Measurements from ENCODE around the gene NT5E. TPM values are rescaled to one million over a fixed set of nuclear protein-coding genes. Genes with fewer than 3 reads are reported as not detected.
"Not testable (repeated sequence)": the region's sequence is repeated elsewhere in the genome, so short reads cannot be mapped to it uniquely, and the experiment has no call there.

Gene NT5E
- total RNA-seq, 2 experiments from 2014 or later: not detected

DNA sequence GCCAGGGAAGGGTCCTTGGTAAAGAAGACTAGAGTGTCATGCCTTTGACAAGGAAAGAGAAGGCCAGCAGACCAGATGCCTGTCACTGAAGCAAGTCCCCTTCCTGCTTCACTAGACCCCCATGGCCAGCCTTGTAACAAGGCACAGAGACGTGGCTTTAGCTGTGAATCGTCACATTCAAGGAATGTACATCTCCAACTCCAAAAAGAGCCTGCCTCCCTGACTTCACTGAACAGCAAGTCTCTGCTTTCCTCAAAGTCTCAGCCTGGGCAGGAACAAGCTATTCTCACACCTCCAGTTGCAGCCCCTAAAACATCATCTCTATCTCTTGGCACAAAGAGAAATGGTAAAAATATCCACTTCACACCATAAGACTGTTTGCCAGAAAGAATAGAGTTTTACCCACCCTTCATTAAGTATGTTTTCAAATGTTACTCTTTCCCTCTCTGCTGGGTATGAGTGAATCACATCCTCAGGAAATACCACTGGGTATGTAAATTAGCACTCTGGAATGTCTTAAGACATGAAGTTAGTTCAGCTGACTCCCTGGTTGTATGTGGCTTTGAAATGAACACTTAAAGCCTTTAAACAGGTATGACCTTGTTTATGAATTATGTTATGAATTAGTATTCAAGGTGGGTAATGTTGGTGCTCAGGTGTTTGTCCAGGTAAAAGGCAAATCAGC, 46.4 kb upstream of the NT5E start:
- BruUV-seq (replicated peaks): no TSS peak
- Histone ChIP-seq H3K4me1 (ENCODE audit: insufficient read depth, low read length, poor library complexity, severe bottlenecking) (no peaks in the 10 kb centered on the region), H3K36me3 (ENCODE audit: insufficient read depth, low read length) (no peaks in the 10 kb centered on the region), H4K20me1 (ENCODE audit: insufficient read depth, low read length) (no peaks in the 10 kb centered on the region), H3K9me2 (ENCODE audit: insufficient read depth, low read length) (no peaks in the 10 kb centered on the region), H2AFZ (ENCODE audit: low read length) (no peak overlapping the region), H3K4me2 (ENCODE audit: low read length) (no peak overlapping the region), H3K4me3 (ENCODE audit: low read depth, low read length, poor library complexity, severe bottlenecking) (no peak overlapping the region), H3K79me2 (ENCODE audit: insufficient read depth, low read depth, low read length) (no peaks in the 10 kb centered on the region), H3K9me3 (ENCODE audit: low read length) (no peaks in the 10 kb centered on the region), H3K27ac (ENCODE audit: low read depth, low read length, poor library complexity, severe bottlenecking) (no peak overlapping the region)
- POLR2A ChIA-PET: interaction anchor here (0.7 to 0.8 kb wide), 2 partner anchors 43 to 49 kb away, joined by 3 to 5 read pairs; no protein-coding TSS in a partner anchor
- intact Hi-C loops (cut with micrococcal nuclease; ENCODE audit: unreplicated experiment): no loop called here
- DNase-seq (ENCODE audit: low spot score): no peak
- CTCF ChIA-PET (ENCODE audit: unreplicated experiment): no interaction called here
- TF ChIP-seq, protein P1, sequence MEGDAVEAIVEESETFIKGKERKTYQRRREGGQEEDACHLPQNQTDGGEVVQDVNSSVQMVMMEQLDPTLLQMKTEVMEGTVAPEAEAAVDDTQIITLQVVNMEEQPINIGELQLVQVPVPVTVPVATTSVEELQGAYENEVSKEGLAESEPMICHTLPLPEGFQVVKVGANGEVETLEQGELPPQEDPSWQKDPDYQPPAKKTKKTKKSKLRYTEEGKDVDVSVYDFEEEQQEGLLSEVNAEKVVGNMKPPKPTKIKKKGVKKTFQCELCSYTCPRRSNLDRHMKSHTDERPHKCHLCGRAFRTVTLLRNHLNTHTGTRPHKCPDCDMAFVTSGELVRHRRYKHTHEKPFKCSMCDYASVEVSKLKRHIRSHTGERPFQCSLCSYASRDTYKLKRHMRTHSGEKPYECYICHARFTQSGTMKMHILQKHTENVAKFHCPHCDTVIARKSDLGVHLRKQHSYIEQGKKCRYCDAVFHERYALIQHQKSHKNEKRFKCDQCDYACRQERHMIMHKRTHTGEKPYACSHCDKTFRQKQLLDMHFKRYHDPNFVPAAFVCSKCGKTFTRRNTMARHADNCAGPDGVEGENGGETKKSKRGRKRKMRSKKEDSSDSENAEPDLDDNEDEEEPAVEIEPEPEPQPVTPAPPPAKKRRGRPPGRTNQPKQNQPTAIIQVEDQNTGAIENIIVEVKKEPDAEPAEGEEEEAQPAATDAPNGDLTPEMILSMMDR (conservative IDR thresholded peaks at IDR 0.05; ENCODE audit: low read length): no peak
- TF ChIP-seq EZH2phosphoT487 (IDR thresholded peaks at IDR 0.05; ENCODE audit: borderline replicate concordance, low read depth, low read length): no peak

GRCh38 chr6:85404016-85404563, 45.8 kb upstream of the NT5E start:
- H3K27ac ChIP-seq (ENCODE audit: low read depth, low read length, poor library complexity, severe bottlenecking); H2AFZ ChIP-seq (ENCODE audit: low read length); H3K79me2 ChIP-seq (ENCODE audit: insufficient read depth, low read depth, low read length); H4K20me1 ChIP-seq (ENCODE audit: insufficient read depth, low read length); BruUV-seq (replicated peaks); H3K4me1 ChIP-seq (ENCODE audit: insufficient read depth, low read length, poor library complexity, severe bottlenecking); H3K36me3 ChIP-seq (ENCODE audit: insufficient read depth, low read length); intact Hi-C loops (cut with micrococcal nuclease; ENCODE audit: unreplicated experiment); DNase-seq (ENCODE audit: low spot score); CTCF ChIA-PET (ENCODE audit: unreplicated experiment); H3K9me2 ChIP-seq (ENCODE audit: insufficient read depth, low read length); H3K4me3 ChIP-seq (ENCODE audit: low read depth, low read length, poor library complexity, severe bottlenecking); H3K9me3 ChIP-seq (ENCODE audit: low read length); H3K4me2 ChIP-seq (ENCODE audit: low read length): not testable (repeated sequence)
- POLR2A ChIA-PET: interaction anchor here (0.7 to 0.8 kb wide), 2 partner anchors 43 to 48 kb away, joined by 3 to 5 read pairs; no protein-coding TSS in a partner anchor

- no peaks in the 10 kb centered on the region for H3K9me2 ChIP-seq (ENCODE audit: insufficient read depth, low read length)
- H3K9me3 ChIP-seq (ENCODE audit: low read length): no peaks in the 10 kb centered on the region
- TF ChIP-seq, protein P1 (conservative IDR thresholded peaks at IDR 0.05; ENCODE audit: low read length): no peak
- TF ChIP-seq EZH2phosphoT487 (IDR thresholded peaks at IDR 0.05; ENCODE audit: borderline replicate concordance, low read depth, low read length): no peak
- POLR2A ChIA-PET: interaction anchor here (0.8 kb wide), 1 partner anchor 44 kb away, joined by 5 read pairs; no protein-coding TSS in a partner anchor
- H3K4me1 ChIP-seq (ENCODE audit: insufficient read depth, low read length, poor library complexity, severe bottlenecking): no peaks in the 10 kb centered on the region
- BruUV-seq (replicated peaks): no TSS peak
- no peaks in the 10 kb centered on the region for H3K79me2 ChIP-seq (ENCODE audit: insufficient read depth, low read depth, low read length)
- intact Hi-C loops (cut with micrococcal nuclease; ENCODE audit: unreplicated experiment): no loop called here
- H2AFZ ChIP-seq (ENCODE audit: low read length): no peak overlapping the region
- H3K4me3 ChIP-seq (ENCODE audit: low read depth, low read length, poor library complexity, severe bottlenecking): no peak overlapping the region
- no peaks in the 10 kb centered on the region for H4K20me1 ChIP-seq (ENCODE audit: insufficient read depth, low read length)
- H3K36me3 ChIP-seq (ENCODE audit: insufficient read depth, low read length): no peaks in the 10 kb centered on the region
- H3K27ac ChIP-seq (ENCODE audit: low read depth, low read length, poor library complexity, severe bottlenecking): no peak overlapping the region
- no peak for DNase-seq (ENCODE audit: low spot score)
- CTCF ChIA-PET (ENCODE audit: unreplicated experiment): no interaction called here
- H3K4me2 ChIP-seq (ENCODE audit: low read length): no peak overlapping the region
Measured at GRCh38 chr6:85404564-85405174, 45.2 kb upstream of the NT5E start.
